ENCODE data around the gene BRD4. TPM values are rescaled to one million over a fixed set of nuclear protein-coding genes. Genes with fewer than 3 reads are reported as not detected.

The BRD4 gene
- total and polyA plus RNA-seq, 2 experiments from 2014 or later = 63.8 to 115 TPM

- TF ChIP-seq STAT1 (IDR thresholded peaks at IDR 0.05; ENCODE audit: unreplicated experiment) (no peak), CTCF (conservative IDR thresholded peaks at IDR 0.05; ENCODE audit: low read depth in 2 of 2) (no peak), POLR2AphosphoS5 (IDR thresholded peaks at IDR 0.05; ENCODE audit: low read depth) (no peak), ZNF114 (CRISPR knock-in tag; IDR thresholded peaks at IDR 0.05) (no peak), EZH2phosphoT487 (IDR thresholded peaks at IDR 0.05; ENCODE audit: unreplicated experiment) (no peak), JUNB (IDR thresholded peaks at IDR 0.05; ENCODE audit: unreplicated experiment) (no peak)
Measured at GRCh38 chr19:15240515-15240914, 91.8 kb downstream of the BRD4 start (continued).

DNA sequence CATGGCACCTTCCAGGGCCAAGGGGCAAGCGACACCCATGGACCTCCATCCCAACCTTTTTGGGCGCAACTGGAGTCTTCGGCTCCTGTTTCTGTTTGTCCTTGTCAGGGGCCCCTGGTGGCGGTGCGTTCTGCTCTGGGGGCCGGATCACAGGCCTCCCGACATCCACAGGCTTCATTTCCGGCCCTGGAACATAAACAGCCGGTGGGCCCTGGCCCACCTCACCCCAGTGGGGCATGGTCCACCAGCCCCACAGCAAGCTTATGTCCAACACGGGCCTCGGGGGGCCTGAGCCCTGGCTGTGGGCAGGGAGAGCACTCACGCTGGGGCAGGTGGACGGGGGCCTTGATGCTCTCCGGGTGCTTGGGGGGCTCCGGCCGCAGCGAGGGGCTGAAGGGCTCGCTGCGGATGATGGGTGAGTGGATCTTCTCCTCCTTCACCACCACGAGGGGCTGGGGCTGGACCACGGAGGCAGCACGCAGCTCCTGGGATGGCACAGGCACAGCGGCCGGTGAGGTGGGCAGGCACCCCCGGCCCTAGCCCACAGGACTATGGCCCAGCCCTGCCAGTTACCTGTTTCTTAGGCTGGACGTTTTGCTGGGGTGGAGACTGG lies 92.9 kb downstream of the BRD4 start:
- Histone ChIP-seq H3K9me2 (ENCODE audit: insufficient read depth) (no peaks in the 10 kb centered on the region), H4K20me1 (replicated peaks; ENCODE audit: insufficient read depth) (peaks cover 10% of the 10 kb centered on the region; the same call in 1 of the 2 replicates), H3K4me2 (no peak overlapping the region), H3K4me3 (no peak overlapping the region), H2AFZ (no peak overlapping the region), H3K79me2 (replicated peaks; ENCODE audit: insufficient read depth) (no peaks in the 10 kb centered on the region), H3F3A (replicated peaks; ENCODE audit: low read depth) (peaks cover 18% of the 10 kb centered on the region), H3K27me3 (ENCODE audit: insufficient read depth) (no peaks in the 10 kb centered on the region), H3K27ac (ENCODE audit: low read depth) (no peak overlapping the region), H3K36me3 (ENCODE audit: insufficient read depth) (peaks cover 10% of the 10 kb centered on the region), H3K4me1 (ENCODE audit: insufficient read depth) (no peaks in the 10 kb centered on the region; the same call in 1 of the 2 replicates)
- H3K9me3 Mint-ChIP-seq = 0 out of 3 replicates have a peak, but pooled peaks cover 3% of the 10 kb centered on the region
- no peak for ATAC-seq
- H3K36me3 Mint-ChIP-seq (ENCODE audit: low read depth) = peaks cover 59% of the 10 kb centered on the region
- TF ChIP-seq CTCF (conservative IDR thresholded peaks at IDR 0.05; ENCODE audit: low read depth in 2 of 2) (no peak), JUNB (IDR thresholded peaks at IDR 0.05; ENCODE audit: unreplicated experiment) (no peak), ZNF462 (CRISPR knock-in tag; IDR thresholded peaks at IDR 0.05) (no peak), POLR2AphosphoS5 (IDR thresholded peaks at IDR 0.05; ENCODE audit: low read depth) (no peak), ZNF331 (CRISPR knock-in tag; IDR thresholded peaks at IDR 0.05; ENCODE audit: low read depth) (no peak), ZNF114 (CRISPR knock-in tag; IDR thresholded peaks at IDR 0.05) (no peak)
- H3K27me3 Mint-ChIP-seq (ENCODE audit: insufficient read depth, low read depth, poor library complexity) = peaks cover 26% of the 10 kb centered on the region
- DNase-seq (ENCODE audit: low spot score) = no peak
- H3K4me3 Mint-ChIP-seq = no peak overlapping the region
- peaks cover 7% of the 10 kb centered on the region; the same call in 2 of the 3 replicates for H3K4me1 Mint-ChIP-seq
- no peak overlapping the region for H3K27ac Mint-ChIP-seq
